GM10266 (cell line): ENCODE data around the gene SLC22A4.
A peak's percentile ranks its signal among the peaks of the same experiment; 100 is the strongest.

Source experiments
- DNase-seq: peaks from one replicate; pipeline ENCODE4 v3.0.0; 2012; ENCODE audit errors: extremely low spot score
- TF ChIP-seq, protein P1 (sequence below): IDR thresholded peaks from 2 replicates; pipeline ENCODE4 v1.5.1; 2012; ENCODE audit warnings: mild to moderate bottlenecking, low read depth; ENCODE audit not compliant: control insufficient read depth, insufficient read depth; ENCODE audit errors: missing control alignments

Gene SLC22A4

DNA sequence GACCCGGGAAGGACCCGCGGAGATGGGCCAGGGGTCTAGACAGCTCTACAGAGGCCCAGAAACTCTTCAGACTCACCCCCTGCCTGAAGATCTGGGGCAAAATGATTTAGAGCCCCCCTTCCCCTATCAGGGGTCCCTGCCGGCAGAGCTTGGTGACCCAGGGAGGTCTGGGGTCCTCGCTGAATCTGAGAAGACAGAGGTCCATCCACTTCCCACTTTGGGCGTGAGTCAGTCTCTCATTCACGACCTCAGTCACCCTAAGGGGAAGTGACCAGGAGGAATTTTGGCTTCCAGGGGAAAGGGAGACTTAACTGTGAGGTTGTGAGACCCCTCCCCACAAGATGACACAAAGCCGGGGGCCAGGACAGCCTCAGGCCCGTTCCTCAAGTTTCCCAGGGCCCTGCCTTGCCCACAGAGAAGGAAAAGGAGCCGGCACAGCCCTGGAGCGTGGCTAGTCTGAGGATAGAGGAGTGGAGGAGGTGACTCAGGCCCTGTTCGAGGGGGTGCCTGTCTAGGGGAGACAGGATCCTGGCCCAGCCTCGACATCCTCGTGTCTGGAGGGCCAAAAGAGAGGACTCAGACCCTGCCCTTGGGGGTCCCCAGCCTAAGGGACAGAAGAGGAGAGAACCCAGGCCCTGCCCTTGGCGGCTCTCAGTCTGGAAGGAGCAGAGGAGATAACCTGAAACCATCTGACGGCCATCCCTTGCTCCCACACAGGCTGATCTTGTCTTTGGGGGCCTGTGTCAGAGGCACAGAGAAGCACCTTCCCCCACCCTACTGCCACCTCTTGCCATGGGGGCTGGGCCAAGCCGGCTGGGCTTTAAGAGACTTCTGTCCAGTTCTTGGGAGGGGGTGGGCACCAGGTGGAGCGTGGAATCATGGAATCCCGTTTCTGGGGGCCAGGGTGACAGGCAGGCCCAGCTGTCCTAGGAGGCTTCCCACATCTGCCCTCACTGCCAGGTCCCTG lies 35.8 kb upstream of the SLC22A4 start:
- TF ChIP-seq, protein P1, sequence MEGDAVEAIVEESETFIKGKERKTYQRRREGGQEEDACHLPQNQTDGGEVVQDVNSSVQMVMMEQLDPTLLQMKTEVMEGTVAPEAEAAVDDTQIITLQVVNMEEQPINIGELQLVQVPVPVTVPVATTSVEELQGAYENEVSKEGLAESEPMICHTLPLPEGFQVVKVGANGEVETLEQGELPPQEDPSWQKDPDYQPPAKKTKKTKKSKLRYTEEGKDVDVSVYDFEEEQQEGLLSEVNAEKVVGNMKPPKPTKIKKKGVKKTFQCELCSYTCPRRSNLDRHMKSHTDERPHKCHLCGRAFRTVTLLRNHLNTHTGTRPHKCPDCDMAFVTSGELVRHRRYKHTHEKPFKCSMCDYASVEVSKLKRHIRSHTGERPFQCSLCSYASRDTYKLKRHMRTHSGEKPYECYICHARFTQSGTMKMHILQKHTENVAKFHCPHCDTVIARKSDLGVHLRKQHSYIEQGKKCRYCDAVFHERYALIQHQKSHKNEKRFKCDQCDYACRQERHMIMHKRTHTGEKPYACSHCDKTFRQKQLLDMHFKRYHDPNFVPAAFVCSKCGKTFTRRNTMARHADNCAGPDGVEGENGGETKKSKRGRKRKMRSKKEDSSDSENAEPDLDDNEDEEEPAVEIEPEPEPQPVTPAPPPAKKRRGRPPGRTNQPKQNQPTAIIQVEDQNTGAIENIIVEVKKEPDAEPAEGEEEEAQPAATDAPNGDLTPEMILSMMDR, result no peak
- no peak for DNase-seq

DNA sequence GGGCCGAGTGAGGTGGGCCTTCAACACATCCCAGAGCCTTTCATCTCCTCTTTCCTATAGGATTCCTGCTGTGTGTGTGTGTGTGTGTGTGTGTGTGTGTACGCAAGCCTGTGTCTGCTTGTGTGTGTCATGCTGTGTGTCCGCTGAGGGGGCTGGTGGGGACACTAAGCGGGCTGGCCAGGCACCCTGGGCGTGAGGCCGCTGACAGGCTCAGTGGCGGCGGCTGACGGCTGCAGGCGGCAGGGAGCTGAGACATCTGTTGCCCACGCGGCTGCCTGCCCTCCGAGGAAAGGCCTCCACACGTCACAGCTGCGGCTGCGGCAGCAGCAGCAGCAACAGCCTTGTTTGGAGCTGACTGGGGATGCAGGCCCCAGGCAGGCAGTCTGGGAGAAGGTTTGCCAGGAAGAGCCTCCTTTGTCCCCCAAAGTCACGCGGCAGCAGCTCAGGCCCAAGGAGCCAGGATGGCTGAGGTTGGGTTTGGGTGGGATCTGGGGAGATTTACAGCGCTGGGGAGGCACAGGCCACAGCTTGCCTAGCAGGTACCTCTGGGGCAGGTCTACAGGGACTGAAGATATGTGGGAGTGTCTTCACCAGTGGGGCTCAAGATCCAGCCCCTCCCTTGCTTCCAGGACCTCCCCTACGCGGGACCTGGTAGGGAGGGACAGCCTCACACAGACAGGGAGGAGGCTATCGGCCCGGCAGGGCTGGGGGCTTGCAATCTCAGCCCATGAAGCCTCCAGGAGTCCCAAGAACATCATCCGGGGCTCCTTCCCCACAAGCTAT lies 34.9 kb upstream of the SLC22A4 start:
- TF ChIP-seq, protein P1, result no peak
- DNase-seq, result no peak

DNA sequence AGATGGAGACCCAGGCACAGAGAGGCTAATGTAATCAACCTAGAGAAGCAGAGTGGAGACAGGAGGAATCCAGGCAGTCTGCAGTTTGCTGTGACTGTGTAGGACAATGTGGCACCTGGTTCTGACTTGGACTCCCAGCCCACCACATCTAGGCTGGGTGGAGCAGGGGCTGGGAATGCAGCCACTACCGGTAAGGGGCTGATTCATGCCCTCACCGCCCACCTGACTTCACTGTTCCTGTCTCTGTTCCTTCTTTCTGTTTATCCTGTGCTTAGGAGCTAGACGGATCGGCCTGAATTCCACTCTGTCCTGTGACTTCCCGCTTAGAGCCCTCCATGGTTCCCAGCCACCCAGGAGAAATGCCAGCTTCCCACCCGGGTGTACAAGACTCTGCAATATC lies 34.1 kb upstream of the SLC22A4 start:
- TF ChIP-seq, protein P1, result no peak
- no peak for DNase-seq

DNA sequence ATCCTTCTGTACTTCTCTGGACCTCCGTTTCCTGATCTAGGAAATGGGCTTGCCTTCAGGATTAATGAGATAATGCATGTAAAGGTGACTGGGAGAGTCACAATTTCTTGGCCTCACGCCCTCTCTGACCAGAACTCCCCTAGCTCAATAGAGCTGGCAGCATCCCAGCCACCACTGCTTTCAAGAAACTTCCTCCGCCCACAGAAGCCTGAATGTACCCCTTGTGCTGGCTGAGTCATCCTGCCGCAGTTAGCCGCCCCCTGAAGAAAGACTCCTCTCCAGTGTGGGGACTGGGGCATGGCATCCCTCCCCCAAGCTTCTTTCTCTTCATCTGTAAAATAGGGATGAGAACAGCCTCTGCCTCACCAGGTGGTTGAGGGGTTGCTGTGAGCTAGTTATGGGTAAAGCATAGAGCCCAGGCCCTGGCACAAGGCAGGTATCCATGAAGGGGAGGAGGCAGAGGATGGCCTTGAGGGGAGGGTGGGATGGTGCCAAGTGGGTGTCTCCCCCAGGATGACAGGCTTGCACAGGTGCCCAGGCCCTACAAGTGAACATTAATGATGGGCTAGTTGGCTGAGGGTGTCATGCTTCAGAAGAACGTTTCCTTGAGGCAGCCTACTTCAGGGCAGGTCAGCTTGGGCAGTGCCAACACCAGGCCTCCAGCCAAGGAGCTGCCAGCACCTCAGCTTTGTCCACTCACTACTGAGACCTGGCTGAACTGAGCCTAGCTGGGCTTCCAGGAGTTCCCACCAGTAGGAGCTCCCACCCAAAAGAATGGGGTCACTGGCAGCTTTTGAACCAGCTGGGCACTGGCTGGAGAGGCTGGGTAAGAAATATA lies 33.3 kb upstream of the SLC22A4 start:
- DNase-seq, result peak; percentile 64
- TF ChIP-seq, protein P1, result no peak

DNA sequence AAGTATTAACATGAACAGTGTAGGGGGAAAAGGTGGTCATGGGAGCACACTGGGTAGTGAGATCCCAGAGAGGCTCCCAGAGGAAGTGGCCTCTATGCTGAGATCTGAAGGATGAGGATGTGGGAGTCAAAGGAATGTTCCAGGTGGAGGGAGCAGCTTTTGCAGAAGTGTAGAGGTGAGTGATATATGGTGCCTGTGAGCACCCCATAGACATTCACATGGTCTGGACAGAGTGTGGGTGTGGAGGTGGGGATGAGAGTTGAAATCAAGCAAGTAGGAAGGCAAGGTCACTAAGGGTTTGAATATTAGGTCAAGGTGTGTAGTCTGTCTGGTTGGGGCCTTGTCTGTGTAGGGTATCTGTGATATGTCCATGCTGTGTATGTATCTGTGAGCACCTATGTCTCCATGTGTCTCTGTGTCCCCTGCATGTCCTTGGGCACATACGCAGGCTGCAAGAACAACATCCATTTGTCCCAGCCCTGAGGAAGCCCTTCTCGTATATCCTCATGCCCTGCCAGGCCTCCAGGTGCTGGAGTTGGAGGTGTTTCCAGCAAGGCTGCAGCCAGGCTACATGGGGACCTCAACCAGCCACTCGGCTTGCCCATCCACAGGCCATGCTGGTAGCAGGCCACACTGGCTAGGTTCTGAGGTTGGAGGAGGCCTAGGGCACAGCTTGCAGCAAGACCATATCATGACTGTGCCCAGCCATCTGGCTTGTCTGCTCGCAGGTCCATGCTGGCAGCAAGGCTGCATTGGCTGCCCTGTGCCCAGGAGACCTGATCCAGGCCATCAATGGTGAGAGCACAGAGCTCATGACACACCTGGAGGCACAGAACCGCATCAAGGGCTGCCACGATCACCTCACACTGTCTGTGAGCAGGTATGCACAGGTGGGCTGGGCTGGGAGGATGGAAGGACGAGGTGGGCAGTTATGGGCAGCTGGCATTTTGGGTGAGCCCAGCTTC lies 32.0 kb upstream of the SLC22A4 start:
- TF ChIP-seq, protein P1, result no peak
- no peak for DNase-seq
